ENCODE measurements around the gene CNEP1R1. TPM values are rescaled to one million over a fixed set of nuclear protein-coding genes. Genes with fewer than 3 reads are reported as not detected.
"Not testable (repeated sequence)": the region's sequence is repeated elsewhere in the genome, so short reads cannot be mapped to it uniquely, and the experiment has no call there.

The CNEP1R1 gene
- total RNA-seq, 1 donor from 2014 or later: 16.9 TPM

- ATAC-seq (no peak), DNase-seq (no peak)
- intact Hi-C loops (cut with micrococcal nuclease): no loop called here
These were observed 12.8 kb upstream of the CNEP1R1 start for GRCh38 chr16:50012182-50012581.

- intact Hi-C loops (cut with micrococcal nuclease); ATAC-seq; DNase-seq: not testable (repeated sequence)
These were observed 10.8 kb upstream of the CNEP1R1 start for GRCh38 chr16:50014211-50014610.

- DNase-seq (no peak), ATAC-seq (no peak)
These were observed 9.4 kb upstream of the CNEP1R1 start for GRCh38 chr16:50015631-50016030.

GRCh38 chr16:50017553-50017952 is 7.5 kb upstream of the CNEP1R1 start:
- ATAC-seq (no peak), DNase-seq (no peak)
- intact Hi-C loops (cut with micrococcal nuclease): no loop called here

More at GRCh38 chr16:50015631-50016030, 9.4 kb upstream of the CNEP1R1 start:
- intact Hi-C loops (cut with micrococcal nuclease): no loop called here

GRCh38 chr16:50021544-50021943 is 3.5 kb upstream of the CNEP1R1 start:
- no peak for ATAC-seq
- no peak for DNase-seq
- intact Hi-C loops (cut with micrococcal nuclease): loop anchor here (10.0 kb wide), 1 partner anchor 193 kb away; no protein-coding TSS in a partner anchor

- DNase-seq (no peak), ATAC-seq (no peak)
- intact Hi-C loops (cut with micrococcal nuclease): loop anchor here (10.0 kb wide), 1 partner anchor 191 kb away; no protein-coding TSS in a partner anchor
These were observed 1.4 kb upstream of the CNEP1R1 start for GRCh38 chr16:50023641-50024040.

- intact Hi-C loops (cut with micrococcal nuclease): loop anchor here (10.0 kb wide), 1 partner anchor 191 kb away; no protein-coding TSS in a partner anchor
- DNase-seq (no peak), ATAC-seq (no peak)
These were observed 818 bp upstream of the CNEP1R1 start for GRCh38 chr16:50024207-50024606.

- ATAC-seq (no peak), DNase-seq (no peak)
- intact Hi-C loops (cut with micrococcal nuclease): loop anchor here (10.0 kb wide), 1 partner anchor 189 kb away; no protein-coding TSS in a partner anchor
These were observed 509 bp downstream of the CNEP1R1 start for GRCh38 chr16:50025537-50025931.

- no peak for ATAC-seq
- no peak for DNase-seq
- intact Hi-C loops (cut with micrococcal nuclease): loop anchor here (10.0 kb wide), 1 partner anchor 187 kb away; no protein-coding TSS in a partner anchor
These were observed 2.8 kb downstream of the CNEP1R1 start for GRCh38 chr16:50027829-50028228.

GRCh38 chr16:50035468-50035992 is 10.5 kb downstream of the CNEP1R1 start:
- intact Hi-C loops (cut with micrococcal nuclease): no loop called here
- no peak for ATAC-seq
- DNase-seq: no peak

GRCh38 chr16:50036426-50036825 is 11.4 kb downstream of the CNEP1R1 start:
- DNase-seq (no peak), ATAC-seq (no peak)
- intact Hi-C loops (cut with micrococcal nuclease): no loop called here

- DNase-seq: no peak
- ATAC-seq: peak; percentile 44
- intact Hi-C loops (cut with micrococcal nuclease): no loop called here
These were observed 12.7 kb downstream of the CNEP1R1 start for GRCh38 chr16:50037662-50038220.

- intact Hi-C loops (cut with micrococcal nuclease): no loop called here
- DNase-seq (no peak), ATAC-seq (no peak)
These were observed 13.3 kb downstream of the CNEP1R1 start for GRCh38 chr16:50038286-50038685.

- peak; percentile 89 for ATAC-seq
- DNase-seq: no peak
- intact Hi-C loops (cut with micrococcal nuclease): no loop called here
These were observed 13.9 kb downstream of the CNEP1R1 start for GRCh38 chr16:50038756-50039529.

GRCh38 chr16:50040018-50040417 is 15.0 kb downstream of the CNEP1R1 start:
- intact Hi-C loops (cut with micrococcal nuclease): no loop called here
- no peak for ATAC-seq

GRCh38 chr16:50040710-50041109 is 15.7 kb downstream of the CNEP1R1 start:
- no peak for DNase-seq
- intact Hi-C loops (cut with micrococcal nuclease): no loop called here
- ATAC-seq: no peak

More at GRCh38 chr16:50040018-50040417, 15.0 kb downstream of the CNEP1R1 start:
- no peak for DNase-seq

GRCh38 chr16:50043358-50043757 is 18.3 kb downstream of the CNEP1R1 start:
- DNase-seq (no peak), ATAC-seq (no peak)
- intact Hi-C loops (cut with micrococcal nuclease): no loop called here

GRCh38 chr16:50045412-50045811 is 20.4 kb downstream of the CNEP1R1 start:
- intact Hi-C loops (cut with micrococcal nuclease): no loop called here
- no peak for DNase-seq
- ATAC-seq: no peak

GRCh38 chr16:50046853-50047252 is 21.8 kb downstream of the CNEP1R1 start:
- DNase-seq (no peak), ATAC-seq (no peak)
- intact Hi-C loops (cut with micrococcal nuclease): no loop called here

- intact Hi-C loops (cut with micrococcal nuclease): no loop called here
- ATAC-seq (no peak), DNase-seq (no peak)
These were observed 22.8 kb downstream of the CNEP1R1 start for GRCh38 chr16:50047864-50048263.
